ENCODE data around the gene CACNA1A.
"Not testable (repeated sequence)": the region's sequence is repeated elsewhere in the genome, so short reads cannot be mapped to it uniquely, and the experiment has no call there.

The CACNA1A gene

GRCh38 chr19:13229246-13229645, 277.0 kb downstream of the CACNA1A start:
- no peak for DNase-seq (ENCODE audit: low read depth)

GRCh38 chr19:13228561-13228960, 277.7 kb downstream of the CACNA1A start:
- DNase-seq (ENCODE audit: low read depth), result no peak

- DNase-seq (ENCODE audit: low read depth), result no peak
These were observed 279.3 kb downstream of the CACNA1A start for GRCh38 chr19:13226983-13227382.

GRCh38 chr19:13225973-13226865, 280.1 kb downstream of the CACNA1A start:
- no peak for DNase-seq (ENCODE audit: low read depth)

GRCh38 chr19:13225085-13225484, 281.2 kb downstream of the CACNA1A start:
- no peak for DNase-seq (ENCODE audit: low read depth)

- DNase-seq (ENCODE audit: low read depth), result no peak
These were observed 285.4 kb downstream of the CACNA1A start for GRCh38 chr19:13220847-13221246.

GRCh38 chr19:13215572-13216380, 290.5 kb downstream of the CACNA1A start:
- DNase-seq (ENCODE audit: low read depth), result no peak

- no peak for DNase-seq (ENCODE audit: low read depth)
These were observed 292.1 kb downstream of the CACNA1A start for GRCh38 chr19:13214036-13214730.

- DNase-seq (ENCODE audit: low read depth), result peak; percentile 51
These were observed 293.4 kb downstream of the CACNA1A start for GRCh38 chr19:13212759-13213330.

GRCh38 chr19:13211426-13212308, 294.6 kb downstream of the CACNA1A start:
- no peak for DNase-seq (ENCODE audit: low read depth)

GRCh38 chr19:13210941-13211340, 295.3 kb downstream of the CACNA1A start:
- no peak for DNase-seq (ENCODE audit: low read depth)

- DNase-seq (ENCODE audit: low read depth), result no peak
These were observed 295.9 kb downstream of the CACNA1A start for GRCh38 chr19:13210339-13210775.

- no peak for DNase-seq (ENCODE audit: low read depth)
These were observed 296.6 kb downstream of the CACNA1A start for GRCh38 chr19:13209484-13210338.

- DNase-seq (ENCODE audit: low read depth), result no peak
These were observed 297.4 kb downstream of the CACNA1A start for GRCh38 chr19:13208672-13209483.

- DNase-seq (ENCODE audit: low read depth), result no peak
These were observed 298.2 kb downstream of the CACNA1A start for GRCh38 chr19:13207846-13208671.

- no peak for DNase-seq (ENCODE audit: low read depth)
These were observed 298.9 kb downstream of the CACNA1A start for GRCh38 chr19:13207237-13207845.

GRCh38 chr19:13206587-13206986, 299.7 kb downstream of the CACNA1A start:
- DNase-seq (ENCODE audit: low read depth), result no peak

- DNase-seq (ENCODE audit: low read depth), result not testable (repeated sequence)
These were observed 304.2 kb downstream of the CACNA1A start for GRCh38 chr19:13202112-13202511.

Data from stimulated activated CD8-positive, alpha-beta memory T cell treated with anti-CD3 and anti-CD28 coated beads, Interleukin-15, amount 100 ng/mL, for 24 hours (primary cell).